ENCODE data around the gene DNAAF3. TPM values are rescaled to one million over a fixed set of nuclear protein-coding genes. Genes with fewer than 3 reads are reported as not detected.

DNAAF3 gene
- total RNA-seq, 1 donor from 2014 or later, result 10.4 TPM

DNA sequence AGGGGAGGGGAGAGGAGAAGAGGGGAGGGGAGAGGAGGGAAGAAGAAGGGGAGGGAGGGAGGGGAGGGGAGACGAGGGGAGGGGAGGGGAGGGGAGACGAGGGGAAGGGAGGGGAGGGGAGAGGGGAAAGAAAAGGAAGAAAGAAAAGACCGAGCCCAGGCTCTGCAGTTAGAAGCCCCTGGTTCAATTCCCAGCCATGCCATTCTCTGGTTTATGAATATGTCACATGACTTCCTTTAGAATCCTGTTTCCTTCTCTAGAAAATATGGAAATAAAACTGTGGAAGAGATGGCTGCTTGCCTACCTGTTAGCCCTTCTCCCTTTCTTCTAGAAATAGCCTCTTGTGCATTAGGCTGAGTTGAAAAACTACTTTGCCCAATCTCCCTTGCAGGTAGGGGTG, 31.7 kb downstream of the DNAAF3 start:
- Mint-ChIP-seq H3K4me1 (peaks cover 3% of the 10 kb centered on the region), H3K9me3 (no peaks in the 10 kb centered on the region), H3K4me3 (no peak overlapping the region), H3K27ac (ENCODE audit: unreplicated experiment) (no peak overlapping the region), H3K27me3 (ENCODE audit: low read depth) (peaks cover 17% of the 10 kb centered on the region), H3K36me3 (ENCODE audit: low read depth) (no peaks in the 10 kb centered on the region)
- TF ChIP-seq, protein P1, sequence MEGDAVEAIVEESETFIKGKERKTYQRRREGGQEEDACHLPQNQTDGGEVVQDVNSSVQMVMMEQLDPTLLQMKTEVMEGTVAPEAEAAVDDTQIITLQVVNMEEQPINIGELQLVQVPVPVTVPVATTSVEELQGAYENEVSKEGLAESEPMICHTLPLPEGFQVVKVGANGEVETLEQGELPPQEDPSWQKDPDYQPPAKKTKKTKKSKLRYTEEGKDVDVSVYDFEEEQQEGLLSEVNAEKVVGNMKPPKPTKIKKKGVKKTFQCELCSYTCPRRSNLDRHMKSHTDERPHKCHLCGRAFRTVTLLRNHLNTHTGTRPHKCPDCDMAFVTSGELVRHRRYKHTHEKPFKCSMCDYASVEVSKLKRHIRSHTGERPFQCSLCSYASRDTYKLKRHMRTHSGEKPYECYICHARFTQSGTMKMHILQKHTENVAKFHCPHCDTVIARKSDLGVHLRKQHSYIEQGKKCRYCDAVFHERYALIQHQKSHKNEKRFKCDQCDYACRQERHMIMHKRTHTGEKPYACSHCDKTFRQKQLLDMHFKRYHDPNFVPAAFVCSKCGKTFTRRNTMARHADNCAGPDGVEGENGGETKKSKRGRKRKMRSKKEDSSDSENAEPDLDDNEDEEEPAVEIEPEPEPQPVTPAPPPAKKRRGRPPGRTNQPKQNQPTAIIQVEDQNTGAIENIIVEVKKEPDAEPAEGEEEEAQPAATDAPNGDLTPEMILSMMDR (conservative IDR thresholded peaks at IDR 0.05), result no peak
- DNase-seq (ENCODE audit: low read depth, low spot score), result no peak

DNA sequence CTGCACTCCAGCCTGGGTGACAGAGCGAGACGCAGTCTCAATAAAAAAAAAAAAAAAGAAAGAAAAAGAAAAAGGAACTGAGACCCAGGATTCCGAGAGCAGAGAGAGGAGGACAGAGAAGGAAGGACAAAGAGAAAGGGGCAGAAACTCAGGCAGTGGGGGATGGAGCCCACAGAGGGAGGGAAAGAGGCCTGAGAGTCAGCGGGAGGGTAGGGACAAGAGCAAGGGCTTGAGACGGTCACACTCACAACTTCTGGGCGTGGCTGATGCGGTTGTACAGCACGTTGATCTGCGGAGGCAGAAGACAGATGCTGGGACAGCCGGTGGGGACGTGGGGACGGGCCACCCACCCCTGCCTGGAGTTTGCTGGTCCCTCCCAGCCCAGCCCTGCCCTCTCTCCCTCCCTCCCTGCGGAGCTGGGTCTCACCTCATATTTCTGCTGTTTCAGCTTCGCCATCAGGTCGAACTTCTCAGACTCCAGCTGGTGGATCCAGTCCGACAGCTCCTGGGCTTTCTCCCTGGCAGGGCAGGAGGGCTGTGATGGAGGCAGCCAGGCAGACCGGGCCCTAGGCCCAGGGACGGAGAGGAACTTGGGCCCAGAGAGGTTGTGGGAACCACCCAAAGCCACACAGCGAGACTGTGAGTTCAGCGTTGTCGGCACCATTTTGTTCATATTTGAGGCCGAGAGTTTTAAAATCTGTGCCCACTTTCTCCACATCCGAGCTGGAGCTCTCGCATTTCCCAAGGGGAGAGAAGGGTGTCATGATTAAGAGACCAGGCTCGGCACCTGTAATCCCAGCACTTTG, 32.6 kb downstream of the DNAAF3 start:
- peaks cover 3% of the 10 kb centered on the region for H3K4me1 Mint-ChIP-seq
- H3K27me3 Mint-ChIP-seq (ENCODE audit: low read depth), result peaks cover 14% of the 10 kb centered on the region
- TF ChIP-seq, protein P1 (conservative IDR thresholded peaks at IDR 0.05), result no peak
- no peaks in the 10 kb centered on the region for H3K36me3 Mint-ChIP-seq (ENCODE audit: low read depth)
- no peak overlapping the region for H3K4me3 Mint-ChIP-seq
- no peak for DNase-seq (ENCODE audit: low read depth, low spot score)
- no peaks in the 10 kb centered on the region for H3K9me3 Mint-ChIP-seq
- H3K27ac Mint-ChIP-seq (ENCODE audit: unreplicated experiment), result no peak overlapping the region

DNA sequence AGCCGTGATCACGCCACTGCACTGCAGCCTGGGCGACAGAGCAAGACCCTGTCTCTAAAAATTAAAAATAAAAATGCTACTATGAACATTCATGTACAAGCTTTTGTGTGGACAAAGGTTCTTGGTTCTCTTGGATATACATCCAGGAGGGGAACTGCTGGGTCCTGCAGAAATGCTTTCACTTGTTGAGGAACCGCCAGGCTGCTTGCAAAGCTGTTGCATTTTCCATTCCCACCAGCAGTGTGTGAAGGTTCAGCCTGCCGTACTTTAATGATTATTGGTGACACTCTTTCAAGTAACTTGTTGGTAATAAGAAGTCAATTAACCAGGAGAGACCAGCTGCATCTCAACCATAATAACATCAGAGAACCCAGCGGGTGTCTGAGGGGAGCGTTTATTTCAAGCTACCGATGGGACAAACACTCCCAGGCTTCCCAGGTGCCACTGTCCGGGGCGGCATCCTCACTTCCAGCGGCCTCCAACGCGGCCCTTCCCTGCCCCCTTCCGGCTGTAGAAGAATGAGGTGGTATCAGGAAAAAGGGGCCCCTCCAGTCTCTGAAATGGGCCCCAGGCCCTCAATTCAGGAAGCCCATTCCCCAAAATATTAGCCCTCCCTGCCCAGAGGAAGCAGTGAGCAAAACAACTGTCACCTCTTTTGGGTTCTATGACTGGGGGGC, 33.8 kb downstream of the DNAAF3 start:
- peaks cover 14% of the 10 kb centered on the region for H3K27me3 Mint-ChIP-seq (ENCODE audit: low read depth)
- TF ChIP-seq, protein P1 (conservative IDR thresholded peaks at IDR 0.05), result peak; percentile 23
- H3K4me1 Mint-ChIP-seq, result peaks cover 3% of the 10 kb centered on the region
- H3K4me3 Mint-ChIP-seq, result no peak overlapping the region
- H3K9me3 Mint-ChIP-seq, result no peaks in the 10 kb centered on the region
- H3K27ac Mint-ChIP-seq (ENCODE audit: unreplicated experiment), result no peak overlapping the region
- H3K36me3 Mint-ChIP-seq (ENCODE audit: low read depth), result no peaks in the 10 kb centered on the region
- DNase-seq (ENCODE audit: low read depth, low spot score), result no peak

DNA sequence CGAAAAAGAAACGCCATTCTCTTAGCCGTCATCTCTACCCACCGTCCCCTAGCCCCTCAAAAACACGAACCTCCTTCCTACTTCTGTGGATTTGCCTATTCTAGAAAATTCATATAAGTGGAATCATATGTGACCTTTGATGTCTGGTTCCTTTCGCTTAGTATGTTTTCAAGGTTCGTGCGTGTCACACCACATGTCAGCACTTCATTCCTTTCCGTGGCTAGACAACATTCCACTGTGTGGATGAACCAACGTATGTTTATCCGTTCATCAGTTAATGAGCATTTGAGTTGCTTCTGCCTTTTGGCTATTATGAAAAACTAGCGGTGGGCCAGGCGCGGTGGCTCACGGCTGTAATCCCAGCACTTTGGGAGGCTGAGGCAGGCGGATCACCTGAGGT, 35.0 kb downstream of the DNAAF3 start:
- H3K4me1 Mint-ChIP-seq, result peaks cover 3% of the 10 kb centered on the region
- no peaks in the 10 kb centered on the region for H3K9me3 Mint-ChIP-seq
- H3K27ac Mint-ChIP-seq (ENCODE audit: unreplicated experiment), result no peak overlapping the region
- no peaks in the 10 kb centered on the region for H3K36me3 Mint-ChIP-seq (ENCODE audit: low read depth)
- H3K27me3 Mint-ChIP-seq (ENCODE audit: low read depth), result peaks cover 21% of the 10 kb centered on the region
- TF ChIP-seq, protein P1 (conservative IDR thresholded peaks at IDR 0.05), result no peak
- no peak for DNase-seq (ENCODE audit: low read depth, low spot score)
- no peak overlapping the region for H3K4me3 Mint-ChIP-seq

DNA sequence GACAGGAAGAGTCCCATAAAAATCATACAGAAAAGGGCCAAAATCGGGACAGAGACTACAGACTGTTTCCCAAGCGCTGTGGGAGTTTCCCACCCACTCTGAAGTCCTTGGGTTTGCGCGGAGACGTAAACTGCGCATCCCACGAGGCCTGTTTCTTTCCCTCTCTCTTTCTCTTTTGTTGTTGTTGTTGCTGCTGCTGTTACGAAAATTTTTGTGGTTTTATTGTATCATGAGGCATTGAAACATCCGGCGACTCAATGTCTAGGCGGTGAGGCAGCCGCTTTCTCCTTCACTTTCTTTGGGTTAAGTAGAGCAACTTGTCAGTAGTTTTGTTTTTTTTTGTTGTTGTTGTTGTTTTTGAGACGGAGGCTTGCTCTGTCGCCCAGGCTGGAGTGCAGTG, 47.4 kb downstream of the DNAAF3 start:
- H3K4me3 Mint-ChIP-seq, result peak overlapping the region; percentile 98
- TF ChIP-seq, protein P1 (conservative IDR thresholded peaks at IDR 0.05), result no peak
- H3K4me1 Mint-ChIP-seq, result peaks cover 38% of the 10 kb centered on the region
- DNase-seq (ENCODE audit: low read depth, low spot score), result no peak
- H3K27me3 Mint-ChIP-seq (ENCODE audit: low read depth), result peaks cover 37% of the 10 kb centered on the region
- H3K9me3 Mint-ChIP-seq, result no peaks in the 10 kb centered on the region
- H3K36me3 Mint-ChIP-seq (ENCODE audit: low read depth), result no peaks in the 10 kb centered on the region
- H3K27ac Mint-ChIP-seq (ENCODE audit: unreplicated experiment), result no peak overlapping the region
